Suprapubic skin (tissue), 4 donors: ENCODE measurements around the gene KLHDC8A. TPM values are rescaled to one million over a fixed set of nuclear protein-coding genes. Genes with fewer than 3 reads are reported as not detected.
A peak's percentile ranks its signal among the peaks of the same experiment; 100 is the strongest.
"Not testable (repeated sequence)": the region's sequence is repeated elsewhere in the genome, so short reads cannot be mapped to it uniquely, and the experiment has no call there.

ENCODE experiments used
- DNase-seq, 2 donors: peaks; one replicate each; pipeline ENCODE4 v3.0.0-alpha.2; 2019; ENCODE audit warnings: low spot score in 2 of 2
- H3K27ac ChIP-seq: fragments of 200-600 bp; sonication (generic); one replicate; pipeline ENCODE4 v1.5.1; 2019
- H3K27me3 ChIP-seq: fragments of 200-600 bp; sonication (generic); one replicate; pipeline ENCODE4 v1.5.1; 2019
- H3K36me3 ChIP-seq: fragments of 200-600 bp; sonication (generic); one replicate; pipeline ENCODE4 v1.5.1; 2019
- H3K4me1 ChIP-seq: fragments of 200-600 bp; sonication (generic); one replicate; pipeline ENCODE4 v1.5.1; 2019
- H3K4me3 ChIP-seq: fragments of 200-600 bp; sonication (generic); one replicate; pipeline ENCODE4 v1.5.1; 2019; ENCODE audit warnings: mild to moderate bottlenecking
- H3K9me3 ChIP-seq: fragments of 200-600 bp; sonication (generic); one replicate; pipeline ENCODE4 v1.5.1; 2019
- EP300 ChIP-seq: sonication (generic); formaldehyde crosslinking; IDR thresholded peaks from one replicate; pipeline ENCODE4 v1.6.1; 2017; ENCODE audit warnings: antibody characterized with exemption
- POLR2A ChIP-seq, 2 donors: fragments of 450-650 bp; IDR thresholded peaks; one replicate each; pipeline ENCODE4 v1.6.1; 2017; ENCODE audit warnings: antibody characterized with exemption in 2 of 2, mild to moderate bottlenecking in 2 of 2, moderate library complexity in 2 of 2
- POLR2AphosphoS5 ChIP-seq, 3 donors: sonication (generic); formaldehyde crosslinking; IDR thresholded peaks; one replicate each; pipeline ENCODE4 v1.6.1; 2017; ENCODE audit warnings: antibody characterized with exemption in 3 of 3
- WGBS: methylation state at CpG from one replicate; pipeline ENCODE4 v1.1.5; 2018; 5-methylcytosine and 5-hydroxymethylcytosine counted together
- total RNA-seq, 4 donors: library from RNA; depleted of rRNA; stranded (reverse); fragments of >200 nt; gene quantifications; one replicate each; pipeline ENCODE4 v1.1.0, GENCODE V29; 2016
- TF ChIP-seq, protein P1 (sequence below), 2 donors: fragments of 200-600 bp in 1 of 2; fragments of 450-650 bp in 1 of 2; sonication (generic) in 1 of 2; IDR thresholded peaks; one replicate each; pipeline ENCODE4 v1.5.1; 2016 to 2019; ENCODE audit warnings: antibody characterized with exemption in 2 of 2, mild to moderate bottlenecking in 1 of 2, moderate library complexity in 1 of 2

KLHDC8A gene
- total RNA-seq, 4 donors from 2014 or later, result 0.30 to 3.5 (median 0.62) TPM; not detected in 1

DNA sequence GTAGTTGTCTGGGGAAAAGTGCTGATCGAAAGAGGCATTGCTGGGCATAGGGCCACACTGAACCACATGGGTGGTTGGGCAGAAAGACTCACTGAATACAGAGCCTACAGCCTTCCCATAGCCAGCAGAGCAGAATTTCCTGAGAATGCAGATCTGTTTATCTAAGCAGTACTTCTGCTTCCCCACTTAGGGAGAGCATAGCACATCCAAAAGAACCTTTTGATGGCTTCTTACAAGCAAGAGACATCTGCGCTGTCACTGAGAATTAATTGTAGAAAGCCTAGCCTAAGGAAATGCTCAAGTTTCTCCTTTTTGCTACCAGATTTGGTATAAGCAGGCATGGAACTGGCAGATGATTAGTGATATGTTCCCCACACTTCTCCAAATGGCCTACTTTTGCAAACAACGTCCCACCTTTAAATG, 13.0 kb upstream of the KLHDC8A start:
- peaks cover 8% of the 10 kb centered on the region for H3K27me3 ChIP-seq
- H3K27ac ChIP-seq, result no peak overlapping the region
- TF ChIP-seq, protein P1, sequence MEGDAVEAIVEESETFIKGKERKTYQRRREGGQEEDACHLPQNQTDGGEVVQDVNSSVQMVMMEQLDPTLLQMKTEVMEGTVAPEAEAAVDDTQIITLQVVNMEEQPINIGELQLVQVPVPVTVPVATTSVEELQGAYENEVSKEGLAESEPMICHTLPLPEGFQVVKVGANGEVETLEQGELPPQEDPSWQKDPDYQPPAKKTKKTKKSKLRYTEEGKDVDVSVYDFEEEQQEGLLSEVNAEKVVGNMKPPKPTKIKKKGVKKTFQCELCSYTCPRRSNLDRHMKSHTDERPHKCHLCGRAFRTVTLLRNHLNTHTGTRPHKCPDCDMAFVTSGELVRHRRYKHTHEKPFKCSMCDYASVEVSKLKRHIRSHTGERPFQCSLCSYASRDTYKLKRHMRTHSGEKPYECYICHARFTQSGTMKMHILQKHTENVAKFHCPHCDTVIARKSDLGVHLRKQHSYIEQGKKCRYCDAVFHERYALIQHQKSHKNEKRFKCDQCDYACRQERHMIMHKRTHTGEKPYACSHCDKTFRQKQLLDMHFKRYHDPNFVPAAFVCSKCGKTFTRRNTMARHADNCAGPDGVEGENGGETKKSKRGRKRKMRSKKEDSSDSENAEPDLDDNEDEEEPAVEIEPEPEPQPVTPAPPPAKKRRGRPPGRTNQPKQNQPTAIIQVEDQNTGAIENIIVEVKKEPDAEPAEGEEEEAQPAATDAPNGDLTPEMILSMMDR (IDR thresholded peaks at IDR 0.05), result no peak
- TF ChIP-seq EP300 (no peak), POLR2A (IDR thresholded peaks at IDR 0.05) (no peak), POLR2AphosphoS5 (IDR thresholded peaks at IDR 0.05) (no peak)
- no peak for DNase-seq
- H3K4me3 ChIP-seq, result no peak overlapping the region
- H3K4me1 ChIP-seq, result peaks cover 6% of the 10 kb centered on the region
- no peaks in the 10 kb centered on the region for H3K9me3 ChIP-seq
- WGBS, result 63% methylated on average over 3 of the region's 3 CpGs
- no peaks in the 10 kb centered on the region for H3K36me3 ChIP-seq

DNA sequence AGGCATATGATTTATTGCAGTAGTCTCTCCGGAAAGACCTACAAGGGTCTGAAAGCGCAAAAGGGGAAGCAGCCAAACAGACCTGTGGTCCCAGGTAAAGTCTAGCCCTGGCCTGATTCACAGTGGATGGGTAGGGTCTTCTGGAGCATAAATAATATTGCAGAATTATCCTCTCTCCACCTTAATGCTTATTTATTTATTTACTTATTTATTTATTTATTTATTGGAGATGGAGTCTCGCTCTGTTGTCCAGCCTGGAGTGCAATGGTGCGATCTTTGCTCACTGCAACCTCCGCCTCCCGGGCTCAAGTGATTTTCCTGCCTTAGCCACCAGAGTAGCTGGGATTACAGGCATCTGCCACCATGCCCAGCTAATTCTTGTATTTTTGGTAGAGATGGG, 11.8 kb upstream of the KLHDC8A start:
- Histone ChIP-seq H3K27ac (no peak overlapping the region), H3K4me1 (peaks cover under 1% of the 10 kb centered on the region), H3K9me3 (no peaks in the 10 kb centered on the region), H3K36me3 (no peaks in the 10 kb centered on the region), H3K27me3 (no peaks in the 10 kb centered on the region), H3K4me3 (no peak overlapping the region)
- 92% methylated on average over 6 of the region's 6 CpGs for WGBS
- TF ChIP-seq, protein P1 (IDR thresholded peaks at IDR 0.05), result no peak
- TF ChIP-seq POLR2AphosphoS5 (IDR thresholded peaks at IDR 0.05) (no peak), EP300 (no peak), POLR2A (IDR thresholded peaks at IDR 0.05) (no peak)
- DNase-seq, result no peak

DNA sequence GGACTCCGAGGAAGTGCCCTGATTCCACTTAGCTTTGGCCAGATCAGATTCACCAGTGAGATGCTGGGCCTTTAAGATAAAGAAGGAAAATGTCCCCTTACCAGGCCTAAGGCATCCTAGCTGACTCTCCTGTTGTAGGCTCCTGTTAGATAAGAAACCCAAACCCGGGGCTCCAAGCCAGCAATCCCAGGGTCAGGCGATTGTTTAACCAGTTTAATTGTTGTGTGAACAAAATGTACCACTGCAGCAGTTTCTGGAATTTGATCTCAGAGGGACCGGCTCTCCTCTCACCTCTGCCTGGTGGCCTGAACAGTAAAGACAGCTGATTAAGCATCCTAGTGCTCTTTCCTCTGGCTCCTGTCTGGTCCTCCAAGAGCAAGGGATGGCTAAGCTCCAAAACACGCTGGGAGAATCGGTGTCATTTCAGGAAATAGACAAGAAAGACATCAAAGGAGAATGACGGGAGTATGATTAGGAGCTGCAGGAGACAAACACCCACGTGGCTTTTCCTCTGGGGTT, 9.3 kb upstream of the KLHDC8A start:
- WGBS, result 49% methylated on average over 8 of the region's 8 CpGs
- no peak overlapping the region for H3K27ac ChIP-seq
- no peaks in the 10 kb centered on the region for H3K27me3 ChIP-seq
- TF ChIP-seq POLR2A (IDR thresholded peaks at IDR 0.05) (no peak), EP300 (no peak), POLR2AphosphoS5 (IDR thresholded peaks at IDR 0.05) (no peak)
- TF ChIP-seq, protein P1 (IDR thresholded peaks at IDR 0.05), result no peak
- H3K9me3 ChIP-seq, result no peaks in the 10 kb centered on the region
- H3K4me1 ChIP-seq, result no peaks in the 10 kb centered on the region
- peak in 1 of 2 donors; percentile 3 for DNase-seq
- H3K4me3 ChIP-seq, result no peak overlapping the region
- no peaks in the 10 kb centered on the region for H3K36me3 ChIP-seq

- not testable (repeated sequence) for H3K27ac ChIP-seq, H3K4me3 ChIP-seq, DNase-seq, H3K36me3 ChIP-seq, H3K4me1 ChIP-seq, H3K27me3 ChIP-seq, H3K9me3 ChIP-seq
- 92% methylated on average over 8 of the region's 8 CpGs for WGBS
Observed at GRCh38 chr1:205365086-205365485, 8.4 kb upstream of the KLHDC8A start.

GRCh38 chr1:205360891-205361290, 4.2 kb upstream of the KLHDC8A start:
- DNase-seq, result no peak
- Histone ChIP-seq H3K4me1 (peaks cover 4% of the 10 kb centered on the region), H3K27ac (no peak overlapping the region), H3K36me3 (no peaks in the 10 kb centered on the region), H3K4me3 (no peak overlapping the region), H3K9me3 (no peaks in the 10 kb centered on the region), H3K27me3 (peaks cover 4% of the 10 kb centered on the region)
- 87% methylated on average over 4 of the region's 4 CpGs for WGBS
- no peak for TF ChIP-seq POLR2A (IDR thresholded peaks at IDR 0.05)
- no peak for TF ChIP-seq EP300
- TF ChIP-seq, protein P1 (IDR thresholded peaks at IDR 0.05), result no peak
